Activated CD8-positive, alpha-beta T cell treated with anti-CD3 and anti-CD28 coated beads for 36 hours (primary cell): Measurements from ENCODE around the gene LRRN2. TPM values are rescaled to one million over a fixed set of nuclear protein-coding genes. Genes with fewer than 3 reads are reported as not detected.

Experiments
- ATAC-seq: fragments of 200-7000 bp; cut with Tn5 transposase; one replicate; pipeline ENCODE4 v1.10.0; 2021; ENCODE audit warnings: mild to moderate bottlenecking, moderate library complexity
- CTCF ChIA-PET: fragments of 350-600 bp; sonication (Branson Sonifier 250); formaldehyde crosslinking; loops from one replicate; lab custom pipeline; 2021; ENCODE audit warnings: antibody characterized with exemption; lab: Charles Lee
- POLR2A ChIA-PET: fragments of 350-600 bp; sonication (Branson Sonifier 250); formaldehyde crosslinking; loops from one replicate; lab custom pipeline; 2021; ENCODE audit warnings: antibody characterized with exemption; lab: Charles Lee
- DNase-seq: peaks from one replicate; pipeline ENCODE4 v3.0.0-alpha.2; 2020
- H3K27ac Mint-ChIP-seq: one replicate; pipeline ENCODE4 v1.8.0; 2021; ENCODE audit warnings: mild to moderate bottlenecking, mixed read lengths
- H3K27me3 Mint-ChIP-seq: one replicate; pipeline ENCODE4 v1.8.0; 2021; ENCODE audit warnings: mixed read lengths
- H3K36me3 Mint-ChIP-seq: one replicate; pipeline ENCODE4 v1.8.0; 2021; ENCODE audit warnings: low read depth, mixed read lengths
- H3K4me1 Mint-ChIP-seq: one replicate; pipeline ENCODE4 v1.8.0; 2021; ENCODE audit warnings: low read depth, mixed read lengths
- H3K4me3 Mint-ChIP-seq: one replicate; pipeline ENCODE4 v1.8.0; 2021; ENCODE audit warnings: mild to moderate bottlenecking, moderate library complexity, mixed read lengths
- H3K9me3 Mint-ChIP-seq: one replicate; pipeline ENCODE4 v1.8.0; 2021; ENCODE audit warnings: mixed read lengths
- CTCF ChIP-seq: fragments of 200-600 bp; IDR thresholded peaks from one replicate; pipeline ENCODE4 v1.8.0; 2022; ENCODE audit warnings: antibody characterized with exemption, mild to moderate bottlenecking
- intact Hi-C: fragments of 100-400 bp; cut with micrococcal nuclease; formaldehyde crosslinking; loops from one replicate; pipeline ENCODE4 v1.10.0; 2022
- total RNA-seq, 2 experiments: library from RNA; stranded (reverse); gene quantifications; one replicate each; pipeline ENCODE4 v1.2.3, GENCODE V29; 2021

Gene LRRN2
- total RNA-seq, 2 experiments from 2014 or later = not detected

DNA sequence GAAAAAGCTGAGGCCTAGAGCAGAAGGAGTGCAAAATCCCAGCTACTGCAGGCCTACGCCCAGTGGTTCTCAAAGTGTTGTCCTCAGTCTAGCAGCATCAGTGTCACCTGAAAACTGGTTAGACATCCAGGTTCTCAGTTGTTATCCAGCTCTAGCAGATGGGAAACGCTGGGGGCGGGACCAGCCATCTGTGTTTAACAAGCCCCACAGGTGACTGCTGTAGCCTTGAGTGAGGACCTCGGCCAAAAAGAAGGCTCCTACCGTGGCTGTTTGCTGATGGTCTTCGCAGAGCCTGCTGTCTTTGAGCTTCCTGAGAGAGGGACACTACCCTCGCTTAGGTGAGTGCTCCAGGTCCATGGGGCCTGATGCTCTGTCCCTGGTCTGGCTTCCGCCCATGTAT is 69.7 kb downstream of the LRRN2 start:
- H3K27me3 Mint-ChIP-seq = no peaks in the 10 kb centered on the region
- no peaks in the 10 kb centered on the region for H3K36me3 Mint-ChIP-seq
- no peaks in the 10 kb centered on the region for H3K4me1 Mint-ChIP-seq
- intact Hi-C loops = no loop called here
- ChIA-PET CTCF (interaction anchor here (1.6 to 2.9 kb wide), 3 partner anchors 50 to 191 kb away, joined by 6 to 13 read pairs (median 11); no protein-coding TSS in a partner anchor), POLR2A (interaction anchor here (1.1 kb wide), 1 partner anchor 16 kb away, joined by 3 read pairs; no protein-coding TSS in a partner anchor)
- TF ChIP-seq CTCF = no peak
- DNase-seq (no peak), ATAC-seq (no peak)
- no peak overlapping the region for H3K27ac Mint-ChIP-seq
- no peak overlapping the region for H3K4me3 Mint-ChIP-seq
- H3K9me3 Mint-ChIP-seq = no peaks in the 10 kb centered on the region

DNA sequence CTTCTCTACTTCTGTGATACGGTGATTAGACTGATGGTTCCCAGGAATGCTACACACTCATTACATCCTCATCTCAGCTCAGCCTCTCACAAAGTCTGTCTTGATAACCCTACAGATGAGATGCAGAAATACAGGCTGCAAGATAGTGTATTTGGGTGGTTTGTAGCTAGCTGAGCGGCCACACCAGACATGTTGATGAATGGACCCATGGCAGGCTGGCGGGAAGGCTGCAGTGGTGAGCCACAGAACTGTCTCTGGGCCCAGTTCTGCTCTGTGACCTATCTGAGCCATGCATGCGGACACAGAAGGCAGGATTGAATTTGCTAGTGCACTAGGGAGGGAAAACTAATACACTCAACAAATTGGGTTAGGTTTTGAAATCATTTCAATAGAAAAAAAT is 71.9 kb downstream of the LRRN2 start:
- Mint-ChIP-seq H3K27me3 (no peaks in the 10 kb centered on the region), H3K4me3 (no peak overlapping the region), H3K27ac (no peak overlapping the region), H3K36me3 (no peaks in the 10 kb centered on the region), H3K4me1 (no peaks in the 10 kb centered on the region), H3K9me3 (no peaks in the 10 kb centered on the region)
- ChIA-PET POLR2A (no interaction called here), CTCF (interaction anchor here (0.9 to 2.9 kb wide), 4 partner anchors 48 to 193 kb away, joined by 3 to 13 read pairs (median 4); no protein-coding TSS in a partner anchor)
- no peak for DNase-seq
- ATAC-seq = no peak
- intact Hi-C loops = no loop called here
- TF ChIP-seq CTCF = no peak

DNA sequence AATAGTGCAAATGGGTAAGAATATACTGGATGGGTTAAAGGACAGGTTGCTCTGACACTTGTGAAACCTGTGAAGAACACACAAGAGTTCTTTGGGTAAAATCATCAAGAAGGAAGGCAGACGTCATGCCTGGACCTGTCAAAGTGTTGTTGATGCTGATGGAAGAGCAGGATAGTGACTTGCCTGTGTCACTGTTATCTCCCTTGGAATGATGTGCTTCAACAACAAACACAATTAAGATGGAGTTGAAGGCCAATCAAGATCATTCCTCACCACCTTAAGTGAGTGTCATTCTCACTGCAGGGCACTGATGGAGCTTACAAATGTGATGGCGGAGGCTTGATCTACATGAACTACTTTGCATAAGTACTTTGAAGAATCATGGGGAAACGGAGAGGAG is 73.2 kb downstream of the LRRN2 start:
- no peak for ATAC-seq
- Mint-ChIP-seq H3K4me3 (no peak overlapping the region), H3K27me3 (no peaks in the 10 kb centered on the region), H3K36me3 (no peaks in the 10 kb centered on the region), H3K9me3 (no peaks in the 10 kb centered on the region), H3K4me1 (no peaks in the 10 kb centered on the region), H3K27ac (no peak overlapping the region)
- ChIA-PET CTCF (interaction anchor here (0.8 kb wide), 1 partner anchor 56 kb away, joined by 3 read pairs; no protein-coding TSS in a partner anchor), POLR2A (no interaction called here)
- DNase-seq = no peak
- no peak for TF ChIP-seq CTCF
- intact Hi-C loops = no loop called here

- TF ChIP-seq CTCF = no peak
- Mint-ChIP-seq H3K27me3 (no peaks in the 10 kb centered on the region), H3K27ac (no peak overlapping the region), H3K9me3 (no peaks in the 10 kb centered on the region), H3K4me1 (no peaks in the 10 kb centered on the region), H3K4me3 (no peak overlapping the region), H3K36me3 (no peaks in the 10 kb centered on the region)
- POLR2A ChIA-PET = interaction anchor here (0.6 kb wide), 1 partner anchor 190 kb away, joined by 4 read pairs; no protein-coding TSS in a partner anchor
- CTCF ChIA-PET = interaction anchor here (2.2 kb wide), 1 partner anchor 196 kb away, joined by 11 read pairs; no protein-coding TSS in a partner anchor
- DNase-seq (no peak), ATAC-seq (no peak)
- intact Hi-C loops = no loop called here
These were observed 74.5 kb downstream of the LRRN2 start for GRCh38 chr1:204611036-204611435.

DNA sequence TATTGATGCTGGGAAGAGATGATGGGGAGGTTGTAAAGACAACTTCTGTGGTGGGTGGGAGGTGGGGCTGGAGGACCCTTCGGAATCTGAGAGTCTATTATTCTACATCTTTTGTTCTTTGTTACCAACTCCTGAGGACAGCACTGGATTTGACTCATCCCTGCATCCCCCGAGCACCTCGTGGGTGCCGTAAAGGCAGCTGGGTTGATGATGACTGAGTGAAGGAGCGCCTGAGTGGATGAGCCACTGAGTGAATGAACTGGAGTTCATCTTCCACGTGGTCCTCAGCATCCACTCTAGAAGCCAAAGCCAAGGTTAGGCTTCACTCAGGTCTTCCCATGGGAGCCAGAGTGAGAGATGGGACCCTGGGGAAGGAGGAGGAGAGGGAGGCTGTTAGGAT is 77.6 kb downstream of the LRRN2 start:
- H3K9me3 Mint-ChIP-seq = no peaks in the 10 kb centered on the region
- intact Hi-C loops = no loop called here
- no peak overlapping the region for H3K27ac Mint-ChIP-seq
- no peak for DNase-seq
- H3K27me3 Mint-ChIP-seq = no peaks in the 10 kb centered on the region
- ATAC-seq = no peak
- no peaks in the 10 kb centered on the region for H3K4me1 Mint-ChIP-seq
- no peak overlapping the region for H3K4me3 Mint-ChIP-seq
- CTCF ChIA-PET = interaction anchor here (1.1 to 2.4 kb wide), 4 partner anchors 41 to 199 kb away, joined by 3 to 13 read pairs (median 5); no protein-coding TSS in a partner anchor
- no peaks in the 10 kb centered on the region for H3K36me3 Mint-ChIP-seq
- POLR2A ChIA-PET = no interaction called here
- no peak for TF ChIP-seq CTCF
